GM18508 (cell line): ENCODE measurements around the gene SPATC1L.
"Not testable (repeated sequence)": the region's sequence is repeated elsewhere in the genome, so short reads cannot be mapped to it uniquely, and the experiment has no call there.

ENCODE experiments used
- ATAC-seq: cut with Tn5 transposase; IDR thresholded peaks from one replicate; pipeline ENCODE4 v1.9.1; 2021; ENCODE audit warnings: moderate number of reproducible peaks; ENCODE audit not compliant: insufficient read depth, unreplicated experiment

SPATC1L gene

DNA sequence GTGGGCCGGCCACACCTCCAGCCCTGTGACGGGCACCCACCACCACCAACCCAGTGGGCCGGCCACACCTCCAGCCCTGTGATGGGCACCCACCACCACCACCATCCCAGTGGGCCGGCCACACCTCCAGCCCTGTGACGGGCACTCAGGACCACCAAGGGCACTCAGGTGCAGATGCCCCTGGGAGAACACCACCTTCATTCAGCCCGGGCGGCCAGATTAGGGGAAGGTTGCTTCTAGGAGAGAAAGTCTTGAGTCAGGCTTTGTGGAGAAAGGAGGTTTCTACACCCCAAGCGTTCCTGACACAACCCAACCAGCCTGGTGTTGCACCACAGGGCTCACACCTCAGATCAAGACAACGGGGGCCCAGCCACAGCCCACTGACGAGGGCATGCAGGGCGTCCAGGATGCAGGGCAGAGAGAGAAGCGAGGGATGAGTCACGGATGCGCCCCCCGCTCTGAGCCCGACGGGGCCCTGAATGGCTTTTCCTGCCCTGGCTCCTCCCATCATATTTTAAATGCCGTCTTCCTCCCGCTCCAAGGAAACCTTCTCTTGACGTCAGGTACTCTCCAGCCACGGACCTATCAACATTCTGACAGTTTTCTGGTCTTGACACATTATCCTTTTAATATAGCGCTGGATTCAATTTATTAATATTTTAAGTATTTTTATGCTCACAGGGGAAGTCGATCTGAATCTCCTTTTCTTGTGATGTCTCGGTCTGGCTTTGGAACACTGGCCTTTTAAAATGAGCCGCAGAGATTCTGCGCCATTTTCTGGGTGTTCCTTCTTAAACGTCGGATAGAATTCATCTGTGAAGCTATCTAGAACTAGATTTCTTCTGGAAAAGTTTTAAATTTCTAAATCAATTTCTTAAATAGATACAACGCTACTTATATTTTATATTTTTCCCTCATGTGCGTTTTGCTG, 631 bp upstream of the SPATC1L start:
- no peak for ATAC-seq

DNA sequence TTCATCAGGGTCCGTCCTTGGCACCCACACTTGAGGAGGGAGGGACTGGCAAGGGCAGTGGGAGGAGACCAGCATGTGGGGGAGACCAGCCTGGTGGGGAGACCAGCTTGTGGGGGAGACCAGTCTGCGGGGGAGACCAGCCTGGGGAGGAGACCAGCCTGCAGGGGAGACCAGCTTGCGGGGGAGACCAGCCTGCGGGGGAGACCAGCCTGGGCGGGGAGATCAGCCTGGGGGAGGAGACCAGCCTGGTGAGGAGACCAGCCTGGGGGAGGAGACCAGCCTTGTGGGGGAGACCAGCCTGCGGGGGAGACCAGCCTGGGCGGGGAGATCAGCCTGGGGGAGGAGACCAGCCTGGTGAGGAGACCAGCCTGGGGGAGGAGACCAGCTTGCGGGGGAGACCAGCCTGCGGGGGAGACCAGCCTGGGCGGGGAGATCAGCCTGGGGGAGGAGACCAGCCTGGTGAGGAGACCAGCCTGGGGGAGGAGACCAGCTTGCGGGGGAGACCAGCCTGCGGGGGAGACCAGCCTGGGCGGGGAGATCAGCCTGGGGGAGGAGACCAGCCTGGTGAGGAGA, 836 bp downstream of the SPATC1L start:
- ATAC-seq, result not testable (repeated sequence)

DNA sequence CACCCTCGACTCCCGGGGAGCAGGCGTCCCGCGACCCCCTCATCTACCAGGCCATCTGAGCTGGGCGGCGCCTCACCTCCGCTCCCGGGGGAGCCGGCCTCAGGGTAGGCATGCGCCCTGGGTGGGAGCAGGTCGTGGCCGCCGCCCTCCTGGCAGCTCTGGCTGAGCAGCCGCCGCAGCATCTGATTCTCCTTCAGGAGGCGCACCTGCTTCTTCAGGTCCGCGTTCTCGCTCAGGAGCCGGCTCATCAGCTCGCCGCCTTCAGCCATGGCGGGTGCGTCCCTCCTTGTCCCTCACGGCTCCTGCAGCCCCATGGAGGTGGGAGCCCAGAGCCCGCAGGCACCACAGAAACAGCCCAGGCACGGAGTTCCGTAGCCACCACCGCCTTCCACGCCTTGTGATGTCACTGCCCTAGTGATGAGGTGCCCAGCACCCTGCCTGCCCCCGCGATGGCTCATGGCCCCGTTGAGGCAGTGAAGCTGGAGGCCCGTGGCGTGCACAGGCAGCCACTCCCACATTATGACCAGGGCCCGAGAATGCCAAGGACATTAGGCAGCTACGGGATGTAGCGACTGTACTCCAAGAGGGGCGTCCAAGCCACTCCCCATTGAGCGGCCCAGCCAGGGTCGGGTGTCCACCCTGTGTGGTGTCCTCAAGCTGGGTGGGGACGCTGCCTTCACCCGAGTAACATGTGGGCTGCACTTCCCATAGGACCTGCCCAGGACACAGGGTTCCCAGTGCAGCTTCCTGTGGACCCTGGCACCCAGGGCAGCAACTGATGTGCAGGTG, 1.5 kb downstream of the SPATC1L start:
- ATAC-seq, result no peak

DNA sequence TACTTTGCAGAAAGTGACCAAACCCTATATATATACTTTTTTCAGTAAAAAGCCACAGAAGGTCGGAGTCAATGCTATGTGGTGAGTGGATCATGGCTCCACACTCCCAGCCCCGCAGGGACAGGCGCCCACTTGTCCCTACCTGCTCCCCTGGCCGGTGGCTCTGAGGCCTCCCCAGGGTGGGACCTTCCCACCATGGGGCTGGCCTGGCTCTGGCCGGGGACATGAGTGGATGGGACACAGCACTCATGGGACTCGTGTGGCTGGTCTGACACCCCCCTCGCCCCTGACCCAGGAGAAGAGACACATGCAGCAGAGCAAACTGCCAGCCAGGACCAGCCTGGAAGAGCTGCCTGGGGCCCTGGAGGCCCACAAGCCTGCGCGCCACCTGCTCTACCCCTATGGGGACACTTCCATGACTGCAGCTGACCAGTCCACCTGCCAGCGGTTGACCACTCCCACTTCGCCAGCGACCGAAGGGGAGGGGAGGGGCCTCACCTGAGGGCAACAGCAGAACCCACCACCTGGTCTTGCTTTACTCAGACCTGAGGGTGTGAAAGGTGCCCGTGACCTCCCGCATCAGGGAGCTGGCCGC, 2.2 kb downstream of the SPATC1L start:
- no peak for ATAC-seq

DNA sequence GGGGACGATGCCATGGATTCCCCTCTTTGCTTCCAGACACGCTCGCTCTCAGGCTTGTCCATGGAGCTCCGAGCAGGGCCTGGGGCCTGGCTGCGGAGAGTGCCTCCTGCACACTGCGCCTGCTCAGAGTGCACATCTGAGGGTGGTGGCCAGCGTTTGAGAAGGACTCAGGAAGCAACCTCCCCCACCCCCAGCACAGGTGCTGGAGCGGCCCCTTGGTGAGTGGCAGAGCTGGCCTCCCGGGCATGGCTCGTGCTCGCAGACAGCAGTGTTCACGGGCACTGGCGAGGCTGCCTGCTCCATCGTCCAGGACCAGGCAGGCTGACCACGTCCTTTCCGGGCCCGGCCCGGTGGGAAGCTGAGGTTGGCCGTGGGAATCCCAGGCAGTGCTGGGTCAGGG, 2.8 kb downstream of the SPATC1L start:
- no peak for ATAC-seq

DNA sequence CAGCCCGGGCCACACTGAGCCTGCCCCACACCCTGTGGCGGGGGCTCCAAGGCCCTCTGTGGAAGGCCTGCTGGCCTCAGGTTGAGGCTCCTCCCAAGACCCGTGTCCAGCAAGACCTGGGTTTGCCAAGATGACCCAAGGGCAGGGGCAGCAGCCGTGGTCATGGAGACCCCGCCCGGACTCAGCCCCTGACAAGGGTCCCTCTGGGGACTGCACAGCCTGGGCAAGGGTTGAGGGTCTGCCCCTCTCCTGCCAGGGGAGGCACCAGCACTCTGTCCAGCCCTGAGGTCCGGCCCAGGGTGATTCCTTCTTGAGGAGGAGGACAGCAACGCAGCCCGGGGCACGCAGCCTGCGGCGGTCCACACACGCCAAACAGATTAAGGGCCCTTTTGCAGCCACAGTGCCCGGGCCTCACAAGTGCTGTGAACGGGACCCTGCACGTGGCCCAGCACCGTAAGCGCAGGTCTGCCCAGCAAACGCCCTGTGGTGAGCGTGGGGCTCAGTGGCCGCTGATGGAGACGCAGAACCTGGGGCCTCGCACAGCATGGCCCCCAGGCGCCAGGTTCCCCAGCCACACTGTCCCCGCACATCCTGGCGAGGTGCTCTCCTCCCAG, 3.4 kb downstream of the SPATC1L start:
- ATAC-seq, result no peak

DNA sequence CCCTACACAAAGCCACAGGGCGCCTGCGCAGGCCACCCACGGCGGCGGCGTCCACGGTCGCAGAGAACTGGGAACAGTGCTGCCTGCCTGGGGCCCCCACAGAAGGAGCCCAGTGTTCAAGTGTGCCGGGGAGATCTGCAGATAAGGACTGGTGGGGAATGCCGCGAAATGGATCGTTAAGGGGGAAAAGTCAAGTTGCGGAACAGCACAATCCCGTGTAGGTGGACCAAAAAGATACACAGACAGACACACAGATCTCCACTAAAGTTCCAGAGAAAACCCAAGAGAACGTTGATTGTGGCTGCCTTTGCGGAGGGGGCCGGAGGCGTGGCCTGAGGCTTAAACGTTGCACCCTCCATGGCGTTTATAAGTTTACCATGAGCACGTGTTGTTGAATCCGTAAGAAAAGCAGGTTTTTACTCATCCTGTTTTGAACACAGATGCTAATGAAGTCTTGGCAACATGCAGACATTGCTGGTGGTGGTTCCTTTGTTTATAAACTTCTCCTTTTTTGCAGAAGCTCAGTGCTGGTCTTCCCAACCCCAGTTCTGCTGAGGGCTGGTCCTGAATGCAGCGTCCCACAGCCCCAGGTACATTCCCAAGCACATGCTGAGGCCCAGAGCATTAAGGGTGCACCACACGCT, 4.1 kb downstream of the SPATC1L start:
- no peak for ATAC-seq

DNA sequence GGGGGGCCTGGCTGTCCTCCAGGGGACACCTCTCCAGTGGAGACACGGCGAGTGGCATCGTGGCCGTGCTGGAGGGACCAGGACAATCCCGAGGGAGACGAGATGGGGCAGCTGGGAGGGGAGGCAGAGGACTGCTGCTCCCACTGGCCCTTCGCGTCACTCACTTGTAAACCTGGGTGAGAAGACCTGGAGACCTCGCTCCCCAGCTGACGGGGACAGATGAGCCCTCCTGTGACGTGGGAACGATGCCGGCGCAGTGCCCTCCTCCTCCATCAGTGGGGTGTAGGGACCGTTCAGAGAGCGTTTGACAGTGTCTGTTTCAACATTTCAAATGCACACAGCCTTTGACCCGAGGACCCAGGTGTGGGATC, 4.6 kb downstream of the SPATC1L start:
- ATAC-seq, result no peak

DNA sequence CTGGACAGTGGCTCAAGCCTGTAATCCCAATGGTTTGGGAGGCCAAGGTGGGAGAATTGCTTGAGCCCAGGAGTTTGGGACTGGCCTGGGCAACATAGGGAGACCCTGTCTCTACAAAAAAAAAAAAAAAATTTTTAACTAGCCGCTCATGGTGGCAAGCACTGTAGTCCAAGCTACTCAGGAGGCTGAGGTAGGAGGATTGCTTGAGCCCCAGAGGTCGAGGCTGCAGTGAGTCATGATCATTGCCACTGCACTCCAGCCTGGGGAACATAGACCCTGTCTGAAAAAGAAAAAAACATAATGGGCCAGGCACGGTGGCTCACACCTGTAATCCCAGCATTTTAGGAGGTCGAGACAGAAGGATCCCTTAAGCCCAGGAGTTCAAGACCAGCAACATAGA, 5.3 kb downstream of the SPATC1L start:
- ATAC-seq, result no peak

DNA sequence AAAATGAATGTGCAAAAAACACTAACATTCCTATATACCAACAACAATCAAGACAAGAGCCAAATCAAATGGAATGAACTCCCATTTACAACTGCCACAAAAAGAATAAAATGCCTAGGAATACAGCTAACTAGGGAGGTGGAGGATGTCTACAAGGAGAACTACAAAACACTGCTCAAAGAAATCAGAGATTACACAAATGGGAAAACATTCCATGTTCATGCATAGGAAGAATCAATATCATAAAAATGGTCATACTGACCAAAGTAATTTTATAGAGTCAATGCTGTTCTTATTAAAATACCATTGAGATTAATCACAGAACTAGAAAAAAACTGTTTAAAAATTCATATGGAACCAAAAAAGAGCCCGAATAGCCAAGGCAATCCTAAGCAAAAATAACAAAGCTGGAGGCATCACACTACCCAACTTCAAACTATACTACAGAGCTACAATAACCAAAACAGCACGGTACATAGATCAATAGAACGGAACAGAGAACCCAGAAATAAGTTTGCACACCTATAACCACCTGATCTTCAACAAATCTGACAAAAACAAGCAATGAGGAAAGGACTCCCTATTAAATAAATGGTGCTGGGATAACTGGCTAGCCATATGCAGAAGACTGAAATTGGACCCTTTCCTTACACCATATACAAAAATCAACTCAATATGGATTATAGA, 7.7 kb downstream of the SPATC1L start:
- ATAC-seq, result not testable (repeated sequence)

DNA sequence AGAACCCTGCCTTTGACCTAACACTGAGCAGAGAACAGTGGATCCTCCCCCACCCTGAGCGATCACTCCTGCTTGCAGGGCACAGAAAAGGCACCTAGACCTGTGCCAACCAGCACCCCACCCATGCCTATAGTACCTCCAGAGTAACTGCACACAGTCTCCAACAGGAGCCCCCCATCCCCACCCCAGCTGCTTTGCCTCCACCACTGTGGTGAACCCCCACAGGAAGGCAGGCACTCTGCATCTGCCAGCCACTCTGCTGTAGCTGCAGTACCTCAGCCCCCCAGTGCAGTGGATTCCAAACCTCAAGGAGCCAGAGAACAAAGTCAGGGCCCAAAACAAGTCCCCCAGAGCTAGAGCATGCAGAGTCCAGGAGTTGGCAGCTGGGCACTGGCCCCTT, 10.7 kb downstream of the SPATC1L start:
- no peak for ATAC-seq

DNA sequence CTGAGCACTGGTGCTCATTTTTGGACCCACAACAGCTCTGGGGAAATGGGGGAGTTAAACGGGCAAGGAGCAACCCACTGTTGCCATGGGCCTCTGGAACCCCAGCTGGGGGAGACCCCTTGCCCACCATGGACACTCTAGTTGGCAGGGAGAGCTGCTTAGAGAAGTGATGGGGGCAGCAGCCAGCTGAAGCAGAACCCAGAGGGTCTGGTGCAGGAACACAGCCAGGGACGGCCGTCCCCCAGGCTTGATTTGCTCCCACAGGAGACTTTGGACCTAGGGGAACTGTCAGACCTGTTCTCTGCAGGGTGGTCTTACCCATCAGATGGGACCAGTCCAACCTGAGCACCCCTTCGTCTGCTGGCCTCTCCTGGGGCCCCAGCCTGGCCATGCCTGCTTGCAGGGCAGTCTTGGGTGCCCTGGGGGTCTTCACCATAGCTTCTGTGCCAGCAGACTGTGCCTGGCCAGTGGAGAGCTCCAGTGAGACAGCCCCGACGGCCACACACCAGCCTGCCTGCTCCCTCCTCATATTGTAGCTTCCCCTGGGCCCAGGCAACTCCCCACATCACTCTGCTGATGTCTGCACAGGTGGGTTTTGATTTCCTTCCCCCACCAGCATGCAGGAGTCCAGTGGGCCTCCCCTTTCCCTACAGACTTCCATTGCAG, 11.3 kb downstream of the SPATC1L start:
- ATAC-seq, result no peak

DNA sequence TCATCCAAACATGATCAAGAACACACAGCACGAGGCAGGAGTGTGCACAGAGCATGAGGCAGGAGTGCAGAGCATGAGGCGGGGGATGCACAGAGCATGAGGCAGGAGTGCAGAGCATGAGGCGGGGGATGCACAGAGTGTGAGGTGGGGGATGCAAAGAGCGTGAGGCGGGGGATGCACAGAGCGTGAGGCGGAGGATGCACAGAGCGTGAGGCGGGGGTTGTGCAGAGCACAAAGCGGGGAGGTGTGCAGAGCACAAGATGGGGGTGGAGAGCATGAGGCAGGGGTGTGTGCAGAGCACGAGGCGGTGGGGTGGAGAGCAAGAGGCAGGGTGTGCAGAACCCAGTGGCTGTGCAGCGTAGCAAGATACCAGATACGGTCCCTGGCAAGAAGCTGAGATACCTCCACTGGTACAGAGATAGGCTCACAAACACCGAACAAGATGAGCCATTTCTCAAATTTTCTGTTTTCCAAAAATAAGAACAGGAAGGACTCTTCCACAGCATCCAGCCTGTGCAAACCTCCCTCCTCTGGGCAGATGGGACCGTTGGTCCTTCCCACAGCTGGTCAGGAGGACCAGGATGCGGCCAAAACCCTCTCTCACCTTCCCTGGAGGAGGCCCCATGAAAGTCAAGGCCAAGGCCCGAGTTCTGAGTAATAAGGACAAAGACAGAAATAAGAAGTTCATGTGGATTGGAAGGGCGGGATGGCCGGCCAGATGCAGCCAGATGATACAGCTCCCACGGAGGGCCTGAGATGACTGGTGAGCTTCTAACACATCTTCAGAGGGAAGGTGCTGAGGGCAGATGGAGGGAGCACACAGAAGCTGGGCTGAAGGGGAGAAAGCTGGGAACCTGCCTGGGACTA, 12.0 kb downstream of the SPATC1L start:
- ATAC-seq, result no peak

DNA sequence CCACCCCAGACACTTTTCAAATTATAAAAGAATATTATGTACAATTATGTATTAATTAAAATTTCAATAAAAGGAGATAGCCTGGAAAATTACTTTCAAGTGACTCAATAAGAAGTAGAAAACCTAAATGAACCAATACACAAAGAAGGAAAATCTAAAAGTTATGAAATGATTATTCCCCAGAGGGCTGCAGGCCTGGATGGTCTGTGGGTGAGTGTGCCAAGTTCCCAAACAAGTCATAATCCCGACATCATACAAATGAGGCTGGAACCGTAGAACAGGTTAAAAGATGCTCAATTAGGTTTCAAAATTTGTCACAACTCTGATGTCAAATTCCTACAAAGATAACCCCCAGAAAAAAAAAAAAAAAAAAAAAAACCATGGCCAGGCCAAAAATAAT, 12.7 kb downstream of the SPATC1L start:
- ATAC-seq, result no peak

DNA sequence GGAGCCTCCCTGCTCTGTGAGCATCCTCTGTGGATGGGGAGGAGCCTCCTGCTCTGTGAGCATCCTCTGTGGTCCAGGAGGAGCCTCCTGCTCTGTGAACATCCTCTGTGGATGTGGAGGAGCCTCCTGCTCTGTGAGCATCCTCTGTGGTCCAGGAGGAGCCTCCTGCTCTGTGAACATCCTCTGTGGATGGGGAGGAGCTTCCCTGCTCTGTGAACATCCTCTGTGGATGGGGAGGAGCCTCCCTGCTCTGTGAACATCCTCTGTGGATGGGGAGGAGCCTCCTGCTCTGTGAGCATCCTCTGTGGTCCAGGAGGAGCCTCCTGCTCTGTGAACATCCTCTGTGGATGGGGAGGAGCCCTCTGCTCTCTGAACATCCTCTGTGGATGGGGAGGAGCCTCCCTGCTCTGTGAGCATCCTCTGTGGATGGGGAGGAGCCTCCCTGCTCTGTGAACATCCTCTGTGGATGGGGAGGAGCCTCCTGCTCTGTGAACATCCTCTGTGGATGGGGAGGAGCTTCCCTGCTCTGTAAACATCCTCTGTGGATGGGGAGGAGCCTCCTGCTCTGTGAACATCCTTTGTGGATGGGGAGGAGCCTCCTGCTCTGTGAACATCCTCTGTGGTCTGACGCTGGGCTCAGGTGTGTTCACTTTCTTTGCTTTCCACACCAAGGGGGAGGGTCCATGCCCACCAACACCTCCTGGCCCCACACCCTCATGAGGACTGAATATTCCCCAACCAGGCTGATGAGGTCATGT, 13.6 kb downstream of the SPATC1L start:
- not testable (repeated sequence) for ATAC-seq

DNA sequence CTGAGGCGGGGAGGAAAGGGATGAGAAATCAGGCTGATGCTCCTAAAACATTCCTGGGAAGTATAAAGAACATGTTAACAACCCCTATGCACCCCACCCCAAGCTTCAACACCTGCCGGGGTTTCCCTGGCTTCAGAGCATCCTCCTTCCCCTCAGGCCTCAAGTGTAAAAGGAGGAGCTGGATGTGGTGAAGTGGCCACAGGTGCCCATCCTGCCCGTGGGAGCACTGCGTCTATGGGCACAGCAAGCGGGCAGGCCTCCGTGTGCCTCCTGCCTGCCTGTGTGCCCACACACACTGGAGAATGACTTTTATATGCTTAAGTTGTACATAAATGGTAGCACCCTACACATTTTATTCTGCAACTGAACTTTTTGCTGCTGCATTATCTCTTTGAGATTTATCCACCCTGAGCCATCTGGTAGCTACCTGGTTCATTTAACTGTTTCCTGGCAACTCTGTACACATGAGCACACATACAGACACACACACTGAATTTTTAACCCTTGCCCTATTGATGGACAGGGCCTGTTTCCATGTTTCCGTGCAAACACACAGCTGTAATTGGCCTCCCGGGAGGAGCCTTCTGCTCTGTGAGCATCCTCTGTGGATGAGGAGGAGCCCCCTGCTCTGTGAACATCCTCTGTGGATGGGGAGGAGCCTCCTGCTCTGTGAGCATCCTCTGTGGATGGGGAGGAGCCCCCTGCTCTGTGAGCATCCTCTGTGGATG, 15.4 kb downstream of the SPATC1L start:
- no peak for ATAC-seq

DNA sequence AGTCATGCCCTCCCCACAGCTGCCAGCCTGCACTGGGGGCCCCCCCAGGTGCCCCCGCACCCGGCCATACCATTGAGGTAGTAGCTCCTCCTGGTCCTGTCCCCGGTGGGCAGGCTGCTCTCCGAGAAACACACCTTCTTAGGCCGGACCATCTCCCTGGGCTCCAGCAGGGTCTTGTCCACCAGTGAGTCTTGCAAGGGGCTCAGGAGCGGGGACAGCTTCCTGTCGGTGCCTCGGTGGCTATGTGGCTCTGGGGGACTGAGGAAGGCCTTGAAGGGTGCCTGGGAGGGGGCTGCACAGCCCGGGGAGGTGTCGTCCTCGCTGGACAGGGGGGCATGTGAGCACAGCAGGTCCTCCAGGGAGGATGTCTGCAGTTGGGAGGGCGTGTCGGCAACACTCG, 16.0 kb downstream of the SPATC1L start:
- ATAC-seq, result no peak
